SHP77 (cell line): ENCODE data around the gene GGCX.
"Not testable (repeated sequence)": the region's sequence is repeated elsewhere in the genome, so short reads cannot be mapped to it uniquely, and the experiment has no call there.

Experiments
- DNase-seq, 2 experiments: peaks; one replicate each; lab custom pipeline; 2025; lab: John Stamatoyannopoulos, UW

GGCX gene

DNA sequence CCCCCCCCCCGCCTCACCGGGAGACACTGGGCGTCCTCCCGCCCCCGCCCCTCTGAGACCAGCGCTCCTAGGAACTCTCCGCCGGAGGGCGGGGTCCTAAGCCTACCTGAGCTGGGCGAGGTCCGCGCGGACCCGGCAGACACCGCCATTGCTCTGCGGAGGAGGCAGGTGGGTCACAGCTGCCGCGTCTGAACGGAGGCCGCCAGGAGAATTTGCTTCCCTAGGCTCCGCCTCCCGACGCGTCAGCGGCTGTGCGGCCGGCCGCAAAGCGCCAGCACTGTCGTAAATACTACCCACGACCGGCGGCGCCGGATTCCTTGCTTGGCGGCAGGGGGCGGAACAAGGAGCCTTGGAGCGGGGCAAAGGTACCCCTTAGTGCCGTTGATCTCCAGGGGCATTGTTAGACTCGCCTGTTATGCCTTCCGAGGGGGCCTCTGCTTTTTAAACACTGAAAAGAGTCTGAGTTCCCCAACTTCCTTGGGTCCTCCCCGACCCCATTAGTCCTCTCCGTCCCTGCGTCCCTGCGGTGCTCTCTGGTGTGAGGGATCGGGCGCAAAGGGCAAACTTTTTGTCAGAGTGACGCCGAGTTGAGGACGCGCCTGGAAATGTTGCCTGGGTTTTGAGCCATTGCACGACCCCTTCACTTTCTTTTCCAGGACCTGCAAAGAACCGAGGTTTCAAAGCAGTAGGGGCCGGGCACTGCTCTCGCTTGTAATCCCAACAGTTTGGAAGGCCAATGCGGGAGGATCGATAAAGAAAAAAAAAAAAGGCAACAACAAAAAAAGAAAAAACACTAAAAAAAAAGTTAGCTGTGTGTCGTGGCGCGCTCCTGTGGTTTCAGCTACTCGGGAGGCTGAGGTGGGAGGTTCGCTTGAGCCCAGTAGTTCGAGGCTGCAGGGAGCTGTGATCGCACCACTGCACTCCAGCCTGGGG is at the start of gene GGCX:
GGCX (minus strand) TSS at position 214 of the 933 bp plus-strand sequence; CDS start at position 149, 65 bp downstream.
- peak; percentile 94 to 97 for DNase-seq

DNA sequence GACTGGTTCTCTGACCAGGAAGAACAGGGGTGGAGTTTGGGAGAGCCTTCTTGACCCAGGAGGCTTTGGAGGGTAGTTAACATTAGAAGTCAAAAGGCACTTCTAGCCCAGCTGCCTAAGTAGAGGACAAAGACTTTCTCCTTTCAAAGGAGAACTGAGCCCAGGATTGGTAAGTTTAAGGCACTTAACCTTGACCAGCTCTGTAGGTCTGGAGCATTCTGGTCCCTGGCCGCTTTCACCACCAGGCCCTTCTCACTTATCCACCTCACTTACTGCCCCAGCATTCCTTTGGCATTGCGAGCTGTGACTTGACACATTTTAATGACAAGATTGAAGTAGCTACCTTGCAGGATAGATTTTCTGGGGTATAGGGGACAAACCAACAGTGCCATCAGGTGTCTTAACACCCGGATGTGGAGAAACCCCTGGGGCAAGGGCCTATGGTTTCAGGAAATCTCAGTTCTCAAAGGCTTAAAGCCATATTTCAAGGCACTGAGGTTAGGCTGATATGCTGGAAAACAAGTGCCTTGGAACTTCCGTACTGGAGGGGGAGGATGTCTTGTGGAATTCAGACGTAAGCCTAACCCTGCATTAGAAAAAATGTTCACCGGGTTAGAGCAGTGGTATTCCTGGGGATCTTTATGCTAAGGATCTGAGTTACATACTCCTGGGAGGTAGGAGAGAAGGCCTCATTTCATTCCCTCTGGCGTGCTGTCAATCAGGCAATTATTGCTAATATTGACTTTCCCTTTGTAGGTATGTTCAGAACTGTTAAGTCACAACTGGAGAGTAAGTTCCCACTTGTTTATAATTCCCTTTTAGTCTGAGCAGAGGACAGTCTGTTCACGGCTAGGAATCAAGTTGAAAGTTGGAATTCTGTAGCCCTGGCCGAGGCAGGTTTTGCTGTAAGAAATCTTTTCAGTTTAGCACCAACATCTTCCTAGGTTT is 46.2 kb upstream of the GGCX start:
- no peak for DNase-seq

DNA sequence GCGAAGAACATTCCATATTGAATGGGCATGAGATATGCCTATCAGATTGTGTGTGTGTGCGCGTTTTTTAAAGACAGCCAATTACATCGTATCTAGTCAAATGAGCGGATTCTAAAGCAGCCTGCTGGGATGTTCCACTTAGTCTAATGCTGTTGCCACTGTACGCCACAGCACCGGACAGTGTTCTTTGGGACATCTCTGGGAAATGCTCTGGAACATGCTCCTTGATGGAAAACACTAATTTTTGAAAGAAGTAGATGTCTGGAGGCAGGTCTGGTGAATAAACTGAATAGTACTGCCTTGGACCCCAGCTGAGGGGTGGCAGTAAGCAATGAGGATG is 44.8 kb upstream of the GGCX start:
- DNase-seq, result no peak

DNA sequence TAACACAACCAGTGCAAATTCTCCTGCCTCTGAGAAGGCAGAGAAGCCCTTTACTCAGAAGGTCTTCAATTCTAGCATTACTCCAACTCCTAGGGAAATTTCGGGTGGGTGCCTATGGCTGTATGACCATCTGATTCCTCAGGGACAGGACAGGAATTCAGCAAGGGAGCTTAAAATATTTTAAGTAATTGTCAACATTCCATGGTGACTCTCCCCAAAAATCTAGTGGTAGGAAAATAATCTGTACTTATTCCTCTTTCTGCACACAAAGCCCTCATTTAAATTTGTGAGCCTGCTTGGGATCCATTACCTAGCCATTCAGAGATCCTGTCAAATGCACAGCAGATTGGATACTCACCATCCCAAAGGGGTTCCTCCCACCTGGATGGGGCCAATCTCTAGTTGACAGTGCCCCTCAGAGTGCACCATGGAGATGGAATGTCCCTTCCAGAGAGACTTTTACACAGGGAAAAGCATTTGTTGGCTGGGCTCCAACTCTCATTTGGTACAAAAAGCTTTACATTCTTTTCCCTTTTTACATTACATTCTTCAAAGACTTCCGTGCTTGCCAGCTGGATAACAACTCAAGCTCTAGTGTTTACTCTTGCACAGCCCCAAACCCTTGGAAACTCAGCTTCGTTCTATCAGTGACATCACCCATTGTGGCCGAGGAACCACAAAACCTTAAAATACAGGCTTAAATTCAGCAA is 44.3 kb upstream of the GGCX start:
- no peak for DNase-seq

DNA sequence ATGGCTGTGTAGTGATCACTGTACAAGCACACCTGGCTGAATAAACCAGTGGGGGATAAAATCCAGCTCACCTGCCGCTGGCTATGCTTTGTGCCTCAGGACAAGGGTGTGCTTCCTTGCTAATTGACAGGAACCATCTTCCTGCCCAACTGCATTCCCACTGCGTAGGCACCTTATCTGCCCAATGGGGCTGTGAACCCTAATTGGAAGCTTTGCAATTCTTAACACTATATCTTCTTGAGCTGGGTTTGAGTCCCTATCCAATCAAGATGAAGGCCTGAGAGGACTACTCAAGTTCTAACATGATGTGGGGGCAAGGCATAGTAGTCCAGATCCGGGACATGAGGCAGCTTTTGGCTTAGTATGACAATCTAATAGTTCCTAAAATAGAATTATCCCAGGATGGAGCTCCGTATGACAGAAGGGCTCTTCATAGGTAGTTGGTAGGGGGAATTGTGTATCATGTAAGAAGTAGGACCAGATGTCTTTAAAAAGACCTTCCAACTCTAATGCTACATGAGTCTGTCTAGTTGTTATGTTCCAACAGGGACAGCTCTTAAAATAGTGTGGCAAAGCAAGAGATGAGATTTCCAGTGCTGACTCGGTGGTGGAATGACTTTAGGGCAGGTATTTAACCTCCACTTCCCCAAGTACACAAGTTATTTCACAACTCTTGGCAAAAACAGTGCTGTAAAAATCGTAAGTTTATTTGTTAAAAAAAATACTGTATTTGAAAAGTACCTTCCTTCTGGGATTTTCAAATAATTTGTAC is 43.5 kb upstream of the GGCX start:
- no peak for DNase-seq

DNA sequence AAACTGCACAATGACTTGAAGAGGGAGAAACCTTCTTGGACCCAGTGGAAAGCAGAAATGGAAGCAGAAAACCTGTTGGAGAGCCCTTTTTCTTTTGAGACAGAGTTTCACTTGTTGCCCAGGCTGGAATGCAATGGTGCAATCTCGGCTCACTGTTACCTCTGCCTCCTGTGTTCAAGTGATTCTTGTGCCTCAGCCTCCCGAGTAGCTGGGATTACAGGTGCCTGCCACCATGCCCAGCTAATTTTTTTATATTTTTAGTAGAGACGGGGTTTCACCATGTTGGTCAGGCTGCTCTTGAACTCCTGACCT is 42.8 kb upstream of the GGCX start:
- DNase-seq, result not testable (repeated sequence)

DNA sequence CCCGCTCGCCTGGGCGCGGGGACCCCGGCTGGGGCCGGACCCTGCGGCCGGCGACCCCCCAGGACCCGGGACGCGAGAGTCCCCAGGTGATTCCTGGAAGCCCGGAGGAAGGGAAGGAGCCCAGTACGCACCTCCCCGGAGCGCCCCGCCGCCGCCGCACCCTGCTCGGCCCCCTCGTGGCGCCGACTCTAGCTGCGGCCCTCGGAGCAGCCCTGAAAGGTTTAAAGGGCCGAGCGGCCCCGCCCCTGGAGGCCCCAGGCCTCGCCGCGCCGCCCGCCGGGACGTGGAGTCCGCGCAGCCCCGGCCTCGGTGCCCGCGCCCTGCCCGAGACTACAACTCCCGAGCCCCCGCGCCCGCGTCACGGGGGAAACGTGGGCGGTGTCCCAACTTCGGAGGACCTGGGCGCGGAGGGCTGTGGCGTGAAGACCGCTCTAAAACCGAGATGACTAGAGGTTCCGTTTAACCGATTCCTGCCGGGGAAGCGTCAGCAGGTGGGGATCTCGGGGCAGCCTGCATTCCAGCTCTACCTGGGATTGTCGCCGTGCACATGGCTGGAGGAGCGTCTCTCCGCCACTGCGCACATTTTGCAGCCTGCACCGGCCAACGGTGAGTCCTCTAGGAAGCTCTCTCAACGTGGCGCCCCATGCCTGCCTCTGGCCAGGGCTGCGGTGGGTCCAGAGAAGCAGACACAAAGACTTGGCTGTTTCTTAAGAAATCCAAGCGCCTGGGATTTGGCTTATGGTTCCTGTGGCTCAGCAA is 41.4 kb upstream of the GGCX start, which contains the start of gene TMEM150A:
TMEM150A (minus strand) TSS at position 223 of the 759 bp plus-strand sequence. CDS start 750 bp downstream, outside the sequence.
- peak; percentile 81 to 94 for DNase-seq

DNA sequence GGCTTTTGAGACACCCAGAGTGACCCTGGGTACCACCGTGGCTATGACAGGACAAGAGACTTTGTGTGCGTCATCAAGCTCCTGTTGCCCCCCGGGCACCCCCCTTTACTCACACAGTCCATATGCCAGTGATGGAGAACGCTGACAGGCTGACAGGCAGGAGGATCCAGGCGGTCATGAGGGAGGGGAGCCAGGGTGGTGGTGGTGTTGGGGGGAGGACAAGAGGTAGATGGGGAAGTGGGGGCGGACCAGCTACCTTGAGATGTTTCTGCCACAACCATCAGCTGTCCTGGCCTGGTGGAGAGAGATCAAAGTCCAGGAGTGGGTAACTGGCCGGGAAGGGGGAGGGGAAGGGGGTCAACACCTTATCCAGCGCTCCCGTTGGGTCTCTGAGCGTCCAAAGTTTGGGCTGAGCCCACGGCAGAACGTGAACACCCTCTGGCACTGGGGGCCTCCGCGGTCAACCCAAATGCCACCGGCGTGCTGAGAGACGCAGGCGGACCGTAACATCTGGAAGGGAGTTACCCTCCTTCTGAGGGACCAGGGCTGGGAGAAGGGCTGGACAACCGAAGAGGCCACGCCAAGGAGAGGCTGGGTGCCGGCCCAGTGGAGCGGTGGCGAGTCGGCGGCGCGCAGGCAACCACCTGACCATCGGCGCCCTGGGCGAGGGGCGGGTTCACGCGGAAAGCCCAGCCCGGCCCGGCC is 40.6 kb upstream of the GGCX start:
- peak in 1 of 2 experiments; percentile 57 for DNase-seq

DNA sequence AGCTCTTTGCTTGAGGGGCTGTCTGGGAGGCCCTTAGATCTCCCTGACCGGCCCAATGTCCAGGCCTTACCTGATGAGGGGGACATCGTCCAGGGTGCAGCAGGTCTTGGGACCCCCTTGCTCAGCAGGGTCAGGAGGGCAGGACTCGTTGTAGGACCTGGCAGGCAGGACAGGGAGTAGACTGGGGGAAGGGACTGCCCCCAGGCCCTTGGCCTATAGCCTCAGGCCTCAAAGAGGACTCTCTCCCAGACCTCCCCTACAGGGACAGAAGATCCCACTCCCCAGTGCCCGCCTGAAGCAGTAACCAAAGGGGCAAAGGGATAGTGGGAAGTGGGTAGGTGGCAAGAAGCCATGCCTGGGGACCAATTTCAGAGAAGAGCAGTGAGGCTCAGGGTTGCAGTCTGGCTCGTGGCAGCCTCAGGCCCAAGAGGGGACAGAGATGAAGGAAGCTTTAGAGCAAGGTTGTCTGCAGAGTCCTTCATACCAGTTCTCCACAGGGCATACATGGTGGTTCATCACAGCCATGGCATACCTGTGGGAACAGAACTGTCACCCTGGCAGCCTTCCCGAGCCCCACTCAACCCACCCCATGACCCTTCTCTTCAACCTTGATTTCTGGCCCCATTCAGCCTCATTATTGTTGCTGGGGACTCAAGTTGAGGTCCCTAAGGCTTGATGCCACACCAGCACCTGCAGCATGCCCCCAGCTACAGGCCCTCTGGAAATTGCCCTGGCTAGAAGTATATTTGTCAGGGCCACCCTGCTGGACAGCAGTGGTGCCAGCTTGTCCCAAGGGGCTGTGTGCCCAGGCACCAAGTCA is 39.9 kb upstream of the GGCX start:
- no peak for DNase-seq

DNA sequence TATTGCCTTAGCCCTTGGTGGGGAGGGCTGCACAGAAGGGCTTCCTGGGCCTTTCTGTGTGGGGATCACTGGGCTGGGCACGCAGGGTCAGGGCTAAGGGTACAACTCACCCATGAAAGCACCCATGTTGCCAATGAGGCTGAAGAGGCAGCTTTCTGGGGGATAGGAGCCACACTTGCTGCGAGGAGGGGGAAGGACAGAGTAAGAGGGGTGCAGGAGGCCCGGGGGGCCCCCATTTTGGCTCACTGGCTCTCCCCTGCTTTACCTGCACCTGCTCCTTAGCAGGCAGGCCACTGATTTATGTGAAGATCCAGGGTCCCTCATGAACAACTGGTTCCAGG is 38.9 kb upstream of the GGCX start:
- DNase-seq, result no peak

DNA sequence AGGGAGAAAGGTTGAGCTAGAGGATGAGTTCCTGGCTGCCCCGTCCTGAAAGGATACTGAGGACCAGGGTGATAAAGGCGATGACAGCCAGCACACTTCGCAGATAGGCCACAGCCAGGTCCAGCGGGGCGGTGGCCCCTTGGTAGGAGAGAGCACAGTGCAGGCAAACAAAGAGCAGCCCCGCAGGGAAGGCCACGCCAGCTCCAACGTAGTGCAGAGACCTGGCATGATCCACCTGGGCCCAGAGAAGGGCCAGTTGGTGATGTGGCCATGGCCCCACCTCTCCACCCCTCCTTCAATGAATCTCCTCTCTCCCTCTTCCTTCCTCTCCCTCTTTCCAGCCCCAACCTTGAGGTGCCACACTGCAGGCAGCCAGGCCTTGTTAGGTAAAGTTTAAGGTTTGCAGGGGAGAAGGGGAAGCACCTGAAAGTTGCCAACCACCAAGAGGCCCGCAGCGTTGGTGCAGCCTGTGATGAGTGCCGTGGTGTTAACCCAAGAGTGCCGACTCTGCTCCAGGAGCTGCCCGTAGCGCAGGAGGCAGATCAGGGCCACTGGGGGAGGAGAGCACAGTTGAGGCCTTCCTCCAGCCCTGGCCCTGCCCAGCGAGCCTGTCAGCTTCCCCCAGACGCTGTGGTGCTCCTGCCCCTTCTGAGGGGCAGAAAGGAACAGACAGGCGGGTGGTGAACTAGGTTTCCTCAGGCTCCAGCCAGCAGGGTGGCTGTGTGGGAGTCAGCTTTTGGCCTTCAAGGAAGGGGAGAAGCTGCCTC is 38.4 kb upstream of the GGCX start:
- no peak for DNase-seq

DNA sequence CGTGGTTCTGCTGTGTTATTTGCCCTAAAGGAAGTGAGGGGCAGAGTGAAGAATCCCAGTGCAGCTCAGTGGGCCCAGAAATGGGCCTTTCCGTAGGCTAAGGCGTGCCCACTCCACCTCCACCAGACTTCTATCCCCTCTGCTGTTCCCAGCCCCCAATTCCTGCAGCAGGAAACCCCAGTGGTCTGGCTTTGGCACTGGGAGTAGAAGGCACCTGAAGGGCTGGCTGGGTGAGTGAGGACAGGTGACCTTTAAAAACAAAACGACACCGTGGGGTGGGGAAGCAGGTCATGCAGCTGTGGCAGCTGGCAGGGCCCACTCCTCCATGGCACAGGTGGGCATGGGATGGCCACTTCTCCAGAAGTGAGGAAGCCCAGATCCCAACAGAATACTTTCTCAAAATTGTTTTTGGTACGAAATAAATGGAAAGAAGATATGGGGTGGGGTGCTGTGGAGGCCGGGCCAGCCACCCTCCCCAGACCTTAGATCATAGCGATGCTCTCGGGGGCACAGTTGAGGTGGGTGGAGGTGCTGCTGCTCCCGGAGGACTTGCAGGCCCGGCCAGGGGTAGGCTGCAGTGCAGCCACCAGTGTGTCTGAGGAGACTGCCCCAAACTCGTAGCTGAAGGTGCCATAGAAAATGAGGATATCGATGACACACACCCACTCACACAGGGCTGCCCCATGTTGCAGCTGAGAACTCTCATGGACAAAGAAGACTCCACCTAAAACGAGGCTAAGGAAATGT is 37.5 kb upstream of the GGCX start:
- DNase-seq, result no peak

DNA sequence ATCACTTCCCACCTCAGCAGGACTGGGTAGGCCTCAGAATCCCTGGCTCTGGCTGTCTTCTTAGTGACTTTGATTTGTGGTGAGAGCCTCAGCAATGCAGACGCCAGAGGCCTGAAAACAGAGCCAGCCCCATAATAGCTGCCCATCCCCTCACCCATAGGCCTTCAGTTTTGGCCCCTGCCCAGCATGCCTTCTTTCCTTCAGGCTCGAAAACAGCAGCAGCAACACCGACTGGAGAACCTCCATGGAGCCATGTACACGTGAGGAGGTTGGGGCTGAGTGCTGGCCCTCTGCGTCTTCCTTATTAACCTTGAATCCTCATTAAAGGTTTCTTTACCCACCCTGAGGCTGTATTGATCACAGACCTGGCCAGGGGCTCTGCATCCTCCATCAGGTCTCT is 35.9 kb upstream of the GGCX start:
- no peak for DNase-seq

DNA sequence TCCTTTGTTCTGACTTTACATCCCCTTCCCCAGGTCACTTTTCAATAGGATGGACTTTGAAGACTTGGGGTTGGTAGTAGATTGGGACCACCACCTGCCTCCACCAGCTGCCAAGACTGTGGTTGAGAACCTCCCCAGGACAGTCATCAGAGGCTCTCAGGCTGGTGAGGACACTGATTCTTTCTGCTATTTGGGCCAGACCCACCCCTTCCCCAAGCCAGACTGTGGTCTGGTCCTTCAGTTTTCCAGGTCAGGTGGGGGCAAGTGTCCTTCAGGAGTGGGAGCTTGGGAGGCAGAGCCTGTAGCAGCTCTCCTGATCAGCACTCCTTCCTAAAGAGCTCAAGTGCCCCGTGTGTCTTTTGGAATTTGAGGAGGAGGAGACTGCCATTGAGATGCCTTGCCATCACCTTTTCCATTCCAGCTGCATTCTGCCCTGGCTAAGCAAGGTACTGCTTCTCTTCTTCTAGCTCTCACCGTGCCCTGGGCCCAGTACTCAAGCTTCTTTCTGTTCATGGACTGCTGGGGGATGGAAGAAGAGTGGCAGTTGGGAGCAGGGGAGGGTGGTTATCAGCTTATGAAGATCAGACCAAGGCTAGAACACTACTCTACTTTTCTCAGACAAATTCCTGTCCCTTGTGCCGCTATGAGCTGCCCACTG is 35.3 kb upstream of the GGCX start:
- no peak for DNase-seq

DNA sequence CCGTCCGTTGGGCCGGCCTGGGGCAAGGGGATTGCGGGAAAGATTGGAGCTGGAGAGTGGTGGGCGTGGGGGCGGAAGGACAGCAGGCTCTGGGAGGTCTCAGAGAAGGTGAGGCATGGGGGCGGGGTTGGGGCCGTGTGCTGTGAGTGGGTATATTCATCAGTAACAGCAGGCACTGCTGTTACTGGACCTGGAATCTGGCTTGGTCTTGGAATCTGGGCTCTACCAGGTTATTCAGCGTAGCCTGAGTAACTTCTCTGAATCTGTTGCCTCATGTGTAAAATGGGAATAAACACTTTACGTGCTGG is 34.7 kb upstream of the GGCX start:
- no peak for DNase-seq

DNA sequence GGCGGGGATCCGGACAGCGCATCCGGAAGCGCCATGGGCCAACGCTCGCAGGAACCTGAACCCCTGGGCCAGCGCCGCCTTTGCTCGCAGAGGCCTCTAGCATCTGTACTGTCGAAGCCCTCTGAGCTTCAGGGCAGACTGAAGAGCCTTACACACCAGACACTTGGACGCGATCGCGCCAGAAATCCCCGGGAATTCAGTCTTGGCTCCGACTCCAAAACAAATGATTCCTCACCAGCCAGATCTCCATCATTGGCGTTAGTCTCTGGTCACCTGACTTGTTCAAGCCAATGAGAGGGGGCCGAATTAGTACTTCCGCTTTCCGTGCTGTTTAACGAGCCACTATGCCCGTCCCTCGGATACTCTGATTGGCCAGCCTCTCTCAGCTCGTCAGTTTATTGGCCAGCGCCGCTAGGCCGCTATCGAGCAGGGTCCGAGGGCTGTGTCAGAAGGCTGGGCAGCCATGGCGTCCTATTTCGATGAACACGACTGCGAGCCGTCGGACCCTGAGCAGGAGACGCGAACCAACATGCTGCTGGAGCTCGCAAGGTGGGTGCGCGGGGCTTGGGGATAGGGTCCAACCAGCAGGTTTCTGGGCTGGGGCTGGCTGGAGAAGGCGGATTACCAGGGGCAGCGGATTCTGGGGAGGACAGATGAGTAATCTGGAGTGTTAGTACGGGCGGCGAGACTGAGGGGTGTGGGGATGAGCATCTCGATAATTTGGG is 34.2 kb upstream of the GGCX start, which contains the start of gene RNF181:
RNF181 (plus strand) TSS at position 445 of the 725 bp plus-strand sequence; CDS start at position 464, 19 bp downstream.
- DNase-seq, result peak; percentile 97 to 98
